HPDE6-E6E7 (cell line): Measurements from ENCODE around the gene MORF4L1.
"Not testable (repeated sequence)": the region's sequence is repeated elsewhere in the genome, so short reads cannot be mapped to it uniquely, and the experiment has no call there.

Experiments used
- DNase-seq: peaks from one replicate; pipeline ENCODE4 v3.0.0; 2011; ENCODE audit warnings: missing footprints; ENCODE audit errors: extremely low spot score

The MORF4L1 gene

GRCh38 chr15:78900819-78901533, 28.3 kb downstream of the MORF4L1 start:
- DNase-seq = not testable (repeated sequence)

- not testable (repeated sequence) for DNase-seq
Observed at GRCh38 chr15:78902281-78903032, 29.8 kb downstream of the MORF4L1 start.

- DNase-seq = no peak
Observed at GRCh38 chr15:78904599-78905358, 32.1 kb downstream of the MORF4L1 start.

- DNase-seq = no peak
Observed at GRCh38 chr15:78906316-78906620, 33.6 kb downstream of the MORF4L1 start.

GRCh38 chr15:78907577-78907976, 34.9 kb downstream of the MORF4L1 start:
- no peak for DNase-seq

GRCh38 chr15:78909160-78909695, 36.5 kb downstream of the MORF4L1 start:
- DNase-seq = no peak

GRCh38 chr15:78909791-78910228, 37.1 kb downstream of the MORF4L1 start:
- no peak for DNase-seq

GRCh38 chr15:78910271-78910670, 37.6 kb downstream of the MORF4L1 start:
- DNase-seq = no peak

GRCh38 chr15:78912316-78912715, 39.6 kb downstream of the MORF4L1 start:
- no peak for DNase-seq

GRCh38 chr15:78913012-78913411, 40.3 kb downstream of the MORF4L1 start:
- DNase-seq = no peak

- no peak for DNase-seq
Observed at GRCh38 chr15:78914027-78914764, 41.5 kb downstream of the MORF4L1 start.

- DNase-seq = no peak
Observed at GRCh38 chr15:78915341-78916087, 42.8 kb downstream of the MORF4L1 start.

- DNase-seq = no peak
Observed at GRCh38 chr15:78916088-78916487, 43.4 kb downstream of the MORF4L1 start.

GRCh38 chr15:78917888-78918287, 45.2 kb downstream of the MORF4L1 start:
- DNase-seq = no peak

GRCh38 chr15:78921517-78921916, 48.8 kb downstream of the MORF4L1 start:
- no peak for DNase-seq

GRCh38 chr15:78921940-78922339, 49.2 kb downstream of the MORF4L1 start:
- DNase-seq = no peak

- DNase-seq = no peak
Observed at GRCh38 chr15:78922527-78922926, 49.8 kb downstream of the MORF4L1 start.

GRCh38 chr15:78923015-78923414, 50.3 kb downstream of the MORF4L1 start:
- no peak for DNase-seq

GRCh38 chr15:78923480-78924360, 51.0 kb downstream of the MORF4L1 start:
- DNase-seq = no peak

GRCh38 chr15:78925076-78925624, 52.5 kb downstream of the MORF4L1 start:
- DNase-seq = no peak
